ENCODE measurements around the gene PPM1D. TPM values are rescaled to one million over a fixed set of nuclear protein-coding genes. Genes with fewer than 3 reads are reported as not detected.
"Not testable (repeated sequence)": the region's sequence is repeated elsewhere in the genome, so short reads cannot be mapped to it uniquely, and the experiment has no call there.

PPM1D gene
- total RNA-seq, 2 experiments from 2014 or later, result 19.3 to 22.4 TPM

DNA sequence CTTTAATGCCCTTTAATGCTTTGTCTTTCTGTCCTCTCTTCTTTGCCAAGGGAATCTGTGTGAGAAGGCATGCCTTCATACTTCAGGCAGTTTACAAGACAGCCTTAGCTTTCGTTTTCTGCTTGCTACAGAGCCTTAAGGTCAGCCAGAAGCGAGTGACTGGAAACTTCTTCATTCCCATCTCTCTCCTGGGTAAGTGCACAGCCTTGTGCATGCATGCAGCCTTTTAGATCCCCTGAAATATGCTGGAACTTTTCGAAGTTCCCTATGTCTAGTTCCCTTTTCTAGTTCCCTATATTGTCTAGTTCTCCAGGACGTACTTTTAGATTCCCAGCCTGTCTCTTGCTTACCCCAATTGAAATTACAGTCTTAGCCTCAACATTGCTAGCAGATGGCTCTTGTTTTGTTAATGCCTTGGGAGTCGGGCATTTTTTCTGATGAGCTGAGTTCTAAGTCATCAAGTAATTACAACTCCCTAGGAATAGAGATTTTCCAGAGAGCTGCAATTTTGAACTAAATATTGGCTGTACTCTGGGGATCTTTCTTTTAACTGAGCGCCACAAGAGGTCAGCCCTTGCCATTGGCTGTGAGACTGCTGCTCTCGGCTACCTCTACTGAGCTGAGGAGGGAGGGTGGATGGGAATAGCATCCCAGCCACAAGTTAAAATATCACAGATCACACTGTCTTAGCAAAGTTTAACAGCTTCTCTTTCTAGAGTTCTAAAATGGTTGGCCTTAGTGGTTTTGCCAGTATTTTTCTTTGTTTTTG is 22.7 kb upstream of the PPM1D start:
- ChIA-PET POLR2A (interaction anchor here (1.2 kb wide), 1 partner anchor 22 kb away, joined by 4 read pairs; the partner anchor contains the start of gene PPM1D), CTCF (interaction anchor here (0.7 to 0.8 kb wide), 3 partner anchors 15 to 1364 kb away, joined by 3 to 6 read pairs (median 3); no protein-coding TSS in a partner anchor)
- Mint-ChIP-seq H3K4me1 (peaks cover 10% of the 10 kb centered on the region), H3K4me3 (peak overlapping the region; percentile 72), H3K27ac (peak overlapping the region; percentile 70), H3K27me3 (peaks cover 4% of the 10 kb centered on the region), H3K36me3 (ENCODE audit: low read depth) (no peaks in the 10 kb centered on the region), H3K9me3 (no peaks in the 10 kb centered on the region)
- peak; percentile 12 for DNase-seq

- Mint-ChIP-seq H3K9me3 (no peaks in the 10 kb centered on the region), H3K27me3 (peaks cover 4% of the 10 kb centered on the region), H3K36me3 (ENCODE audit: low read depth) (no peaks in the 10 kb centered on the region), H3K27ac (no peak overlapping the region), H3K4me1 (peaks cover 10% of the 10 kb centered on the region), H3K4me3 (no peak overlapping the region)
- ChIA-PET CTCF (interaction anchor here (0.9 to 1.0 kb wide), 2 partner anchors 9 to 21 kb away, joined by 3 to 4 read pairs; partner anchors contain the start of gene PPM1D), POLR2A (no interaction called here)
- DNase-seq, result no peak
Measured at GRCh38 chr17:60579090-60579489, 20.9 kb upstream of the PPM1D start.

DNA sequence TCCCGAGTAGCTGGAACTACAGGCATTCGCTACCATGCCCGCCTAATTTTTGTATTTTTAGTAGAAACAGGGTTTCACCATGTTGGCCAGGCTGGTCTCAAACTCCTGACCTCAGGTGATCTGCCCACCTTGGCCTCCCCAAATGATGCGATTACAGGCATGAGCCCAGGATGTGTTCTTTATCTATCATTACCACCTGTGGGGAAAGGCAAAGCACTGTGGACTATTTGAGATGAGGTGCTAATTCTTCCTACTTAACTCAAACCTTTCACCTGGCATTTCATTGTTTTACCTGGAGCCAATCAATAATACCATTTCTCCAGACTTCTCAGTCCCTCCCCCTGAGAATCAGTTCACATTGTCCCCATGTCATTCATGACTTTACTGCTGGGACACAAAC is 20.4 kb upstream of the PPM1D start:
- Mint-ChIP-seq H3K27me3 (peaks cover 3% of the 10 kb centered on the region), H3K4me3 (no peak overlapping the region), H3K4me1 (peaks cover 10% of the 10 kb centered on the region), H3K9me3 (no peaks in the 10 kb centered on the region), H3K27ac (no peak overlapping the region), H3K36me3 (ENCODE audit: low read depth) (no peaks in the 10 kb centered on the region)
- no peak for DNase-seq
- ChIA-PET POLR2A (no interaction called here), CTCF (interaction anchor here (1.0 kb wide), 1 partner anchor 20 kb away, joined by 3 read pairs; the partner anchor contains the start of gene PPM1D)

GRCh38 chr17:60583008-60583407 is 17.0 kb upstream of the PPM1D start:
- no peaks in the 10 kb centered on the region for H3K27me3 Mint-ChIP-seq
- H3K4me1 Mint-ChIP-seq, result no peaks in the 10 kb centered on the region
- ChIA-PET CTCF (interaction anchor here (1.3 kb wide), 1 partner anchor 10 kb away, joined by 3 read pairs; no protein-coding TSS in a partner anchor), POLR2A (no interaction called here)
- H3K36me3 Mint-ChIP-seq (ENCODE audit: low read depth), result no peaks in the 10 kb centered on the region
- H3K4me3 Mint-ChIP-seq, result no peak overlapping the region
- no peak for DNase-seq
- H3K27ac Mint-ChIP-seq, result no peak overlapping the region
- H3K9me3 Mint-ChIP-seq, result no peaks in the 10 kb centered on the region

DNA sequence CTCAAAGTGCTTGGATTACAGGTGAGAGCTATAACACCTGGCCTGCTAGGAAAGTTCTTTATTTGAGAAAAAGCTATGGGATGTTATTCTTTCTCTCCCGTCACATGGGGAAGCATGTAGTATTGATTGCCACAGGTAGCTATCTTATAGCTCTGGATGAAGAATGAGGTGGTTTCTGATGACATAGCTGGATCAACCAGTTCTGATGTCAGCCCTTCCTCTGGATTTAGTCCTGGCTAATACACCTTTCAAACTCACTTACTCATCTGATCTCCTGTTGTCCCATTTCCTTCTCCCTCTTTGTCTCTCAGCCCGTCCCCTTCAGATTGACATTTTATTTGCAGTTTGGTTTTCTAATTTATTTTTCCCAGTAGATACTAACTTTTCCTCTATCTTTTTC is 14.1 kb upstream of the PPM1D start:
- Mint-ChIP-seq H3K27ac (no peak overlapping the region), H3K27me3 (no peaks in the 10 kb centered on the region), H3K9me3 (no peaks in the 10 kb centered on the region), H3K36me3 (ENCODE audit: low read depth) (no peaks in the 10 kb centered on the region), H3K4me1 (no peaks in the 10 kb centered on the region), H3K4me3 (no peak overlapping the region)
- POLR2A ChIA-PET, result no interaction called here
- CTCF ChIA-PET, result interaction anchor here (1.3 kb wide), 2 partner anchors 14 to 16 kb away, joined by 3 to 4 read pairs; partner anchors contain the start of gene PPM1D
- no peak for DNase-seq

- POLR2A ChIA-PET, result no interaction called here
- H3K4me3 Mint-ChIP-seq, result no peak overlapping the region
Measured at GRCh38 chr17:60586288-60586974, 13.6 kb upstream of the PPM1D start.

DNA sequence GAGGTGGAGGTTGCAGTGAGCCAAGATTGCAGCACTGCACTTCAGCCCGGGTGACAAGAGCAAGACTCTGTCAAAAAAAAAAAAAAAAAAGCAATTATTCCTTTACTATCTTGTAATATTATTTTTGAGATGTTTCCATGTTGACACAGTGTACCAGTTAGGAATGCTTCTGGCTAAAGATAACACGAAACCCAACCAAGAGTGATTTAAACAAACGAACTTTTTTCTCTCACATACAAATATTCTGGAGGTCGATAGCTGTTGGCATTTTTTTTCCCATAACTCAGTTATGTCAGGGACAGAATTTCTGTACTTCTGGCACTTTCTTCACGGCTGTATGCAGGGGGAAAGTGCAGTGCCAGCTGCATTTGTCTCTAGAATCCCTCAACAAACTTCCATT is 9.9 kb upstream of the PPM1D start:
- no peak for DNase-seq
- POLR2A ChIA-PET, result interaction anchor here (0.7 kb wide), 1 partner anchor 10 kb away, joined by 5 read pairs; the partner anchor contains the start of gene PPM1D
- no peak overlapping the region for H3K4me3 Mint-ChIP-seq
- H3K27ac Mint-ChIP-seq, result no peak overlapping the region
- no peaks in the 10 kb centered on the region for H3K9me3 Mint-ChIP-seq
- no peaks in the 10 kb centered on the region for H3K4me1 Mint-ChIP-seq
- CTCF ChIA-PET, result no interaction called here
- no peaks in the 10 kb centered on the region for H3K27me3 Mint-ChIP-seq
- H3K36me3 Mint-ChIP-seq (ENCODE audit: low read depth), result no peaks in the 10 kb centered on the region

More at GRCh38 chr17:60586288-60586974, 13.6 kb upstream of the PPM1D start:
- Mint-ChIP-seq H3K36me3 (ENCODE audit: low read depth) (no peaks in the 10 kb centered on the region), H3K27ac (no peak overlapping the region), H3K27me3 (no peaks in the 10 kb centered on the region), H3K9me3 (no peaks in the 10 kb centered on the region), H3K4me1 (no peaks in the 10 kb centered on the region)
- no peak for DNase-seq
- CTCF ChIA-PET, result interaction anchor here (1.3 kb wide), 2 partner anchors 13 to 16 kb away, joined by 3 to 4 read pairs; partner anchors contain the start of gene PPM1D

DNA sequence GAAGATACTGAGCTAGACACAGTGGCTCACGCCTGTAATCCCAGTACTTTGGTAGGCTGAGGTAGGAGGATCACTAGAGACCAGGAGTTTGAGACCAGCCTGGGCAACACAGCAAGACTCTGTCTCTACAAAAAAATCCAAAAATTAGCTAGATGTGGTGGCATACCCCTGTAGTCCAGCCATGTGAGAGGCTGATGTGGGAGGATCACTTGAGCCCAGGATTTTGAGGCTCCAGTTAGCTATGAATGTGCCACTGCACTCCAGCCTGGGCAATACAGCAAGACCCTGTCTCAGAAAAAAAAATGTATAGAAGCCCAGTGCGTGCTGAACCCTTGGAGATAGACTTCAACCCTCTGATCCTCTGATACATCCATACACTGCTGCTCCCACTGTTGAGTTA is 7.2 kb upstream of the PPM1D start:
- DNase-seq, result no peak
- H3K9me3 Mint-ChIP-seq, result no peaks in the 10 kb centered on the region
- POLR2A ChIA-PET, result no interaction called here
- H3K4me3 Mint-ChIP-seq, result no peak overlapping the region
- peaks cover 4% of the 10 kb centered on the region for H3K4me1 Mint-ChIP-seq
- no peaks in the 10 kb centered on the region for H3K27me3 Mint-ChIP-seq
- no peak overlapping the region for H3K27ac Mint-ChIP-seq
- H3K36me3 Mint-ChIP-seq (ENCODE audit: low read depth), result no peaks in the 10 kb centered on the region
- CTCF ChIA-PET, result interaction anchor here (1.3 to 1.5 kb wide), 2 partner anchors 8 to 11 kb away, joined by 3 read pairs; no protein-coding TSS in a partner anchor

DNA sequence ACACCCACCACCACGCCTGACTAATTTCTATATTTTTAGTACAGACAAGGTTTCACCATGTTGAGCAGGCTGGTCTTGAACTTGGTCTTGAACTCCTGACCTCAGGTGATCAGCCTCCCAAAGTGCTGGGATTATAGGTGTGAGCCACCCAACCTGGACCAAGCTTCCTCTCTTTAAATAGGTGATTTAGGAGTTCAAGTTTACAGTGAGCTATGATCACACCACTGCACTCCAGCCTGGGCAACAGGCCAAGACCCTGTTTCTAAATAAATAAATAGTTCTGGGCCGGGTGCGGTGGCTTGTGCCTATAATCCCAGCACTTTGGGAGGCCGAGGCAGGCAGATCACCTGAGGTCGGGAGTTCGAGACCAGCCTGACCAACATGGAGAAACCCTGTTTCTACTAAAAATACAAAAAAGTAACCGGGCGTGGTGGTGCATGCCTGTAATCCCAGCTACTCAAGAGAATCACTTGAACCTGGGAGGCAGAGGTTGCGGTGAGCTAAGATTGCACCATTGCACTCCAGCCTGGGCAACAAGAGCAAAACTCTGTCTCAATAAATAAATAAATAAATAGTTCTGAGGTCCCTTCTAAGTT is 6.5 kb upstream of the PPM1D start:
- H3K27ac Mint-ChIP-seq; H3K36me3 Mint-ChIP-seq (ENCODE audit: low read depth); DNase-seq; H3K4me3 Mint-ChIP-seq; H3K9me3 Mint-ChIP-seq; H3K27me3 Mint-ChIP-seq: not testable (repeated sequence)
- H3K4me1 Mint-ChIP-seq, result peaks cover 12% of the 10 kb centered on the region
- POLR2A ChIA-PET, result interaction anchor here (0.6 kb wide), 1 partner anchor 131 kb away, joined by 3 read pairs; no protein-coding TSS in a partner anchor
- CTCF ChIA-PET, result interaction anchor here (0.6 kb wide), 1 partner anchor 271 kb away, joined by 3 read pairs; no protein-coding TSS in a partner anchor

DNA sequence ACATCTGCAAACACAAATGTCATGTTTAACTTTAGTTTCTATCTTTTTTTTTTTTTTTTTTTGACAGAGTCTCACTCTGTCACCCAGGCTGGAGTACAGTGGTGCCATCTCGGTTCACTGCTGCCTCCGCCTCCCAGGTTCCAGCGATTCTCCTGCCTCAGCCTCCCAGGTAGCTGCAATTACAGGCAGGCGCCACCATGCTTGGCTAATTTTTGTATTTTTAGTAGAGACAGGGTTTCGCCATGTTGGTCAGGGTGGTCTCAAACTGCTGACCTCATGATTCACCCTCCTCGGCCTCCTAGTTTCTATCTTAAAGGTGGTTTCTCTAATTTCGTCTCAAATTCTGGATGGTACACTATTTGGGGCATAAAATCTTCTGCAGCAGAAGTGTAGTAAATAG is 5.8 kb upstream of the PPM1D start:
- not testable (repeated sequence) for DNase-seq; H3K27me3 Mint-ChIP-seq; H3K27ac Mint-ChIP-seq; H3K9me3 Mint-ChIP-seq; H3K36me3 Mint-ChIP-seq (ENCODE audit: low read depth); H3K4me3 Mint-ChIP-seq
- ChIA-PET CTCF (interaction anchor here (0.6 to 1.2 kb wide), 2 partner anchors 10 to 272 kb away, joined by 3 to 4 read pairs; no protein-coding TSS in a partner anchor), POLR2A (interaction anchor here (0.6 kb wide), 1 partner anchor 131 kb away, joined by 3 read pairs; no protein-coding TSS in a partner anchor)
- peaks cover 18% of the 10 kb centered on the region for H3K4me1 Mint-ChIP-seq

DNA sequence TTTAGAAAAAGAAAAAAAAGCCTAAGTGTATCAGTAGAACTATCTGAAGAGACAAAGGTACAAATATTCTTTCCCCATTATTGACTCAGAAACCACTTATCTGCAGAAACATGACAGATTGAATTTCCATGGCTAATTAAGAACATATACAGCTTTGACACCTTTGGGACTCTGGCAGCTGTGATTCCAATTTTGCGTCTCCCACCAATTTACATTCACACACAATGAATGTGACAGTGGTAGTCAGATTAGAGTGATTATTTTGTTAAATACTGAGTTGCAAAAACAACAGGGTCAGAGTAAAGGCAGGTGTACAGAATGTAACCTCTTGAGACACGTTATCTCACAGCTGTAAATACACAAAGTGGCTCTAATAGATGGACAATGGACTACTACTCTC is 5.3 kb upstream of the PPM1D start:
- Mint-ChIP-seq H3K27me3 (no peaks in the 10 kb centered on the region), H3K27ac (no peak overlapping the region), H3K36me3 (ENCODE audit: low read depth) (no peaks in the 10 kb centered on the region), H3K9me3 (no peaks in the 10 kb centered on the region), H3K4me3 (no peak overlapping the region), H3K4me1 (peaks cover 20% of the 10 kb centered on the region)
- DNase-seq, result no peak
- ChIA-PET CTCF (interaction anchor here (1.2 kb wide), 1 partner anchor 10 kb away, joined by 4 read pairs; no protein-coding TSS in a partner anchor), POLR2A (no interaction called here)

- no peak for DNase-seq
- Mint-ChIP-seq H3K4me1 (peaks cover 24% of the 10 kb centered on the region), H3K27me3 (no peaks in the 10 kb centered on the region), H3K36me3 (ENCODE audit: low read depth) (peaks cover 2% of the 10 kb centered on the region), H3K4me3 (no peak overlapping the region), H3K9me3 (no peaks in the 10 kb centered on the region), H3K27ac (no peak overlapping the region)
- POLR2A ChIA-PET, result no interaction called here
- CTCF ChIA-PET, result interaction anchor here (0.6 to 1.0 kb wide), 3 partner anchors 16 to 455 kb away, joined by 3 to 4 read pairs (median 4); no protein-coding TSS in a partner anchor
Measured at GRCh38 chr17:60597297-60597696, 2.7 kb upstream of the PPM1D start.
